ENCODE results near the gene LONRF2.

The LONRF2 gene

DNA sequence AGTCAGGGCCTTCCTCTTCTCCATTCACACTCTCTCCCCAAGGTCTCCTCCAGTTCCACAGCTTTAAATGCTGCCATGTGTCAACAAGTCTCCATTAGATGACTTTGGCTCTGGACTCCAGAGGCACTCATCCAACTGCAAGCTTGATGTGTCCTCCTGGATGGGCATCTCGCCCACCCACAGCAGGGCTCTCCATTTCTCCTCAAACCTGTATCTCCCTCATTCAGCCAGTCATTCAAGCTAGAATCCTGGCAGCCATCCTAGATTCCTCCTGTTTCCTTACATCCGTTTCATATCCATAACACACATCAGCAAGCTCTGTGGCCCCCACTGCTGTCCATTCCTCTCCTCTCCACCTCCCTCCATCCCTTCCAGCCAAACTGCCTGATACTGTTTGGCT lies 91.5 kb downstream of the LONRF2 start:
- DNase-seq = no peak

DNA sequence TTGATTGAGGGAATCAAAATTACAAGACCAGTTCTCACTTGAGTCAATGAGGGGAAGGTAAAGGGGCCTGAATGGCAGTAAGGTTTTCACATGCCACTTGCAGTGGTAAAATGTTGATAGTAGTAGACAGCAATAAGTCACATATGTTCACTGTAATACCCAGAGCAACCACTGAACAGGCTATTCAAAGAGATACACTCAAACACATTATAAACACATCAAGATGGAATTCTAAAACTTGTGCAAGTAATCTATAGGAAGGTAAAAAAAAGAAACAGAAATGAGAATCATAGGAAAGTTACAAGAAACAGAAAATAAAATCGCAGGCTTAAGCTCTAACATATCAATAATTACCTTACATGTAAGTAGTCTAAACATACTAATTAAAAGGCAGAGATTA lies 93.3 kb downstream of the LONRF2 start:
- no peak for DNase-seq

DNA sequence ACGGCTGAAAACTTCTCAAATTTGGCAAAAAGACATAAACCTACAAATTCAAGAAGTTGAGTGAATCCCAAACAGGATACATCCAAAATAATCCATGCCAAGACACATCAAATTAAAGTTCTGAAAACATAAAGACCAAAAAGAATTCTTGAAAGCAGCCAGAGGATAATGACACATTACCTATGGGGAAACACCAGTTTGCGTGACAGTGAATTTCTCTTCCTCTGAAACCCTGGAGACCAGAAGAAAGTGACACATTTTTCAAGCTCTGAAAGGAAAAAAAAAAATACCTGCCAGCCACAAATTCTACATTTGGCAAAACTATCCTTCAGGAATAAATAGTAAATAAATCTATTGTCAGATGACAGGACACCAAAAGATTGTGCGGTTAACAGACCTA lies 93.9 kb downstream of the LONRF2 start:
- no peak for DNase-seq

DNA sequence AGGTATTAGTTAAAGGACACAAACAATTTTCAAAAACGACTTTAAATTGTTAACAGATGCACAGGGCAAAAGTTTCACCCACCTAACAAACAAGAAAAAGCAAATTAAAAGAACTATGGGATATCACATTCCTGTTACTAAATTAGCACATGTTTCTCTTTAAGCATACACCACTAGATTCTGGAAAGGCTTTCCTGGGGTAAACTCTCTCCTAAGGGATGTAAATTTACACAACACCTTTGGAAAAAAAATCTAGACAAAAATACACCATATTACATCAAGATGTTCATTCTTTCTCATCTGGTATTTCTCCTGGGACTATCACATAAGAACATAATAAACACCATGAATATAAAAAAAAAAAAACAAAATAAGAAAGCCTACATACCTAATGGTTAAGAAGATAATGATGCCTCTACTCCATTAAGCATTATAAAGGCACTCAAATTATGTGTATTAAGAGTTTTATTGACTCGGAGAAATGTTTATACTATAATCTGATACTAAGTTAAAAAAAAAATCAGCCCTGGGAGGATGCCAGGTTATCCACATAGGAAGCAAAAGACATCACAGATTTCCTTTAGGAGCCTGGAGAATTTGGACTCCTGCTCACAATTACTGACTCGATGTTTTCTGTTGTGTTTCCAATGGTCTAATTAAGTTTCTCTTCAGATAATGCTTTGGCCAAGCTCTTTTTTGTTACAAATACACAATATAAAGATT lies 97.2 kb downstream of the LONRF2 start:
- no peak for DNase-seq

DNA sequence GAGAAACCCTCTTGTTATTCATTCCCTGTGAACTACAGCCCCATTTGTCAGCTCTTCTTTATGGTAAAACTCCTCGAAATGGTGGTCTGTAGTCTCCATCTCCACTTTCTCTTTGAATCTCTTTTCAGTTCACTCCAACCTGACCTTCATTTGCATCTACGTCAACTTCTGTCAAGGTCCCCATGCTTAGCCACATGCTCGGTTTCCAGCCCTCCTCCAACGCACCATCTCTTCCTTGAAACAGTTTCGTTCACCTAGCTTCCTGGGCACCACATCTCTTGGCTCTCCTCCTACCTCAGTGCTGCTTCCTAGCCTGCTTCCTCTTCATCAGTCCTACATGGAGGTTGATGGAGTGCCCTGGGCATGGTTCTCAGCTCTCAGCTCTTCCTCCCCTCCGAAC lies 98.8 kb downstream of the LONRF2 start:
- DNase-seq = no peak

Data from activated CD4-positive, alpha-beta T cell treated with anti-CD3 and anti-CD28 coated beads for 4 hours (primary cell).